SK-N-SH treated with all-trans-retinoic acid at 6 μM for 48 hours (cell line): ENCODE measurements around the gene GAREM1.

Source experiments
- ATAC-seq: fragments of 200-7000 bp; cut with Tn5 transposase; 3 replicates; pipeline ENCODE4 v1.9.1; 2020; ENCODE audit warnings: mild to moderate bottlenecking, moderate library complexity
- BACH2 ChIP-seq: fragments of 250-450 bp; sonication (Bioruptor Pico); IDR thresholded peaks from 2 replicates; pipeline ENCODE4 v1.9.0; 2021; ENCODE audit warnings: mild to moderate bottlenecking, borderline replicate concordance
- CSDC2 ChIP-seq: fragments of 250-450 bp; sonication (Bioruptor Pico); IDR thresholded peaks from 2 replicates; pipeline ENCODE4 v1.5.0; 2020; ENCODE audit warnings: mild to moderate bottlenecking, moderate library complexity
- ESRRG ChIP-seq: fragments of 250-450 bp; sonication (Bioruptor Pico); IDR thresholded peaks from 2 replicates; pipeline ENCODE4 v1.6.1; 2021; ENCODE audit warnings: mild to moderate bottlenecking
- GLIS3 ChIP-seq: fragments of 250-450 bp; sonication (Bioruptor Pico); IDR thresholded peaks from 2 replicates; pipeline ENCODE4 v1.5.0; 2020; ENCODE audit warnings: mild to moderate bottlenecking, moderate library complexity
- ISL1 ChIP-seq: fragments of 250-450 bp; sonication (Bioruptor Pico); IDR thresholded peaks from 2 replicates; pipeline ENCODE4 v2.1.2; 2022; ENCODE audit warnings: mild to moderate bottlenecking, moderate library complexity
- OSR1 ChIP-seq: fragments of 250-450 bp; sonication (Bioruptor Pico); IDR thresholded peaks from 2 replicates; pipeline ENCODE4 v1.8.0; 2022; ENCODE audit warnings: moderate library complexity, mild to moderate bottlenecking, inconsistent platforms
- PPARA ChIP-seq: fragments of 250-450 bp; sonication (Bioruptor Pico); IDR thresholded peaks from 2 replicates; pipeline ENCODE4 v1.5.0; 2020; ENCODE audit warnings: mild to moderate bottlenecking, borderline replicate concordance
- RARB ChIP-seq: fragments of 250-450 bp; sonication (Bioruptor Pico); IDR thresholded peaks from 2 replicates; pipeline ENCODE4 v1.8.0; 2021; ENCODE audit warnings: mild to moderate bottlenecking, moderate library complexity
- SNAI2 ChIP-seq: fragments of 250-450 bp; sonication (Bioruptor Pico); IDR thresholded peaks from 2 replicates; pipeline ENCODE4 v1.5.0; 2020; ENCODE audit warnings: mild to moderate bottlenecking, moderate library complexity
- TCF4 ChIP-seq: fragments of 250-450 bp; sonication (Bioruptor Pico); IDR thresholded peaks from 2 replicates; pipeline ENCODE4 v1.8.0; 2021; ENCODE audit warnings: mild to moderate bottlenecking, moderate library complexity, borderline replicate concordance
- ZC3H10 ChIP-seq: fragments of 250-450 bp; sonication (Bioruptor Pico); IDR thresholded peaks from 2 replicates; pipeline ENCODE4 v1.5.1; 2021; ENCODE audit warnings: mild to moderate bottlenecking, moderate library complexity
- ZFP3 ChIP-seq: fragments of 250-450 bp; sonication (Bioruptor Pico); IDR thresholded peaks from 2 replicates; pipeline ENCODE4 v1.5.0; 2020; ENCODE audit warnings: mild to moderate bottlenecking, moderate library complexity
- ZFP30 ChIP-seq: fragments of 450-650 bp; formaldehyde crosslinking; IDR thresholded peaks from 2 replicates; pipeline ENCODE4 v1.5.0; 2022; ENCODE audit warnings: mild to moderate bottlenecking, moderate library complexity
- ZNF565 ChIP-seq: fragments of 450-650 bp; formaldehyde crosslinking; conservative IDR thresholded peaks from 2 replicates; pipeline ENCODE4 v1.5.0; 2020; ENCODE audit warnings: low read depth, mild to moderate bottlenecking, moderate library complexity
- ZNF70 ChIP-seq: fragments of 450-650 bp; formaldehyde crosslinking; IDR thresholded peaks from 2 replicates; pipeline ENCODE4 v1.5.0; 2020; ENCODE audit warnings: mild to moderate bottlenecking, moderate library complexity
- TF ChIP-seq, protein P1 (sequence below): fragments of 250-450 bp; sonication (Bioruptor Pico); IDR thresholded peaks from 2 replicates; pipeline ENCODE4 v1.5.1; 2020; ENCODE audit warnings: low read depth, mild to moderate bottlenecking, moderate library complexity
- TF ChIP-seq, protein P2 (sequence below): fragments of 250-450 bp; sonication (Bioruptor Pico); IDR thresholded peaks from 2 replicates; pipeline ENCODE4 v1.5.0; 2020; ENCODE audit warnings: mild to moderate bottlenecking, moderate library complexity
- TF ChIP-seq, protein P3 (sequence below): fragments of 250-450 bp; sonication (Bioruptor Pico); IDR thresholded peaks from 2 replicates; pipeline ENCODE4 v1.5.1; 2021; ENCODE audit warnings: mild to moderate bottlenecking, moderate library complexity
- TF ChIP-seq, protein P4 (sequence below): fragments of 250-450 bp; sonication (Bioruptor Pico); IDR thresholded peaks from 2 replicates; pipeline ENCODE4 v1.8.0; 2021; ENCODE audit warnings: low read depth, mild to moderate bottlenecking, moderate library complexity, borderline replicate concordance
- TF ChIP-seq, protein P5 (sequence below): fragments of 250-450 bp; sonication (Bioruptor Pico); IDR thresholded peaks from 2 replicates; pipeline ENCODE4 v1.8.0; 2020; ENCODE audit warnings: mild to moderate bottlenecking, moderate library complexity, borderline replicate concordance

Gene GAREM1

DNA sequence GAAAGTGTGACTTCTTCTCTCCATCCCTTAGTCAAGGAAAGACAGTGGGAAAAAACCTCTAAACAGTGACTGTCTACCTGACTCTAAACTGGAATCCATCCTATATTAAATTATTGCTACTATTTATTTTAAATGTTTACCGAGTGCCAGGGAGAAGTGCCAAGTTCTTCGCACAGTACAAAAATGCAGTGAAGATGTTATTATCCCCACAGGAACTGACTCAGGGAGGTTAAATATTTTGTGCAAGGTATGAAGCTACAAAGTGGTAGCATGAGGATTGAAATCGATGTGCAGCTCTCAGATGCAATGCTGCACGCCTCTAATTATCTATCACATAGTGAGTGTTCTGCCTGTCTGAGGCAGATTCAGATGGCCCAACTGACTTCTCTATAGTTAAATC, 189.8 kb downstream of the GAREM1 start:
- no peak for ATAC-seq
- TF ChIP-seq ESRRG (CRISPR knock-in tag) (no peak), ZC3H10 (CRISPR knock-in tag) (no peak)
- TF ChIP-seq, protein P1, sequence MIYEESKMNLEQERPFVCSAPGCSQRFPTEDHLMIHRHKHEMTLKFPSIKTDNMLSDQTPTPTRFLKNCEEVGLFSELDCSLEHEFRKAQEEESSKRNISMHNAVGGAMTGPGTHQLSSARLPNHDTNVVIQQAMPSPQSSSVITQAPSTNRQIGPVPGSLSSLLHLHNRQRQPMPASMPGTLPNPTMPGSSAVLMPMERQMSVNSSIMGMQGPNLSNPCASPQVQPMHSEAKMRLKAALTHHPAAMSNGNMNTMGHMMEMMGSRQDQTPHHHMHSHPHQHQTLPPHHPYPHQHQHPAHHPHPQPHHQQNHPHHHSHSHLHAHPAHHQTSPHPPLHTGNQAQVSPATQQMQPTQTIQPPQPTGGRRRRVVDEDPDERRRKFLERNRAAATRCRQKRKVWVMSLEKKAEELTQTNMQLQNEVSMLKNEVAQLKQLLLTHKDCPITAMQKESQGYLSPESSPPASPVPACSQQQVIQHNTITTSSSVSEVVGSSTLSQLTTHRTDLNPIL = no peak
- TF ChIP-seq, protein P2, sequence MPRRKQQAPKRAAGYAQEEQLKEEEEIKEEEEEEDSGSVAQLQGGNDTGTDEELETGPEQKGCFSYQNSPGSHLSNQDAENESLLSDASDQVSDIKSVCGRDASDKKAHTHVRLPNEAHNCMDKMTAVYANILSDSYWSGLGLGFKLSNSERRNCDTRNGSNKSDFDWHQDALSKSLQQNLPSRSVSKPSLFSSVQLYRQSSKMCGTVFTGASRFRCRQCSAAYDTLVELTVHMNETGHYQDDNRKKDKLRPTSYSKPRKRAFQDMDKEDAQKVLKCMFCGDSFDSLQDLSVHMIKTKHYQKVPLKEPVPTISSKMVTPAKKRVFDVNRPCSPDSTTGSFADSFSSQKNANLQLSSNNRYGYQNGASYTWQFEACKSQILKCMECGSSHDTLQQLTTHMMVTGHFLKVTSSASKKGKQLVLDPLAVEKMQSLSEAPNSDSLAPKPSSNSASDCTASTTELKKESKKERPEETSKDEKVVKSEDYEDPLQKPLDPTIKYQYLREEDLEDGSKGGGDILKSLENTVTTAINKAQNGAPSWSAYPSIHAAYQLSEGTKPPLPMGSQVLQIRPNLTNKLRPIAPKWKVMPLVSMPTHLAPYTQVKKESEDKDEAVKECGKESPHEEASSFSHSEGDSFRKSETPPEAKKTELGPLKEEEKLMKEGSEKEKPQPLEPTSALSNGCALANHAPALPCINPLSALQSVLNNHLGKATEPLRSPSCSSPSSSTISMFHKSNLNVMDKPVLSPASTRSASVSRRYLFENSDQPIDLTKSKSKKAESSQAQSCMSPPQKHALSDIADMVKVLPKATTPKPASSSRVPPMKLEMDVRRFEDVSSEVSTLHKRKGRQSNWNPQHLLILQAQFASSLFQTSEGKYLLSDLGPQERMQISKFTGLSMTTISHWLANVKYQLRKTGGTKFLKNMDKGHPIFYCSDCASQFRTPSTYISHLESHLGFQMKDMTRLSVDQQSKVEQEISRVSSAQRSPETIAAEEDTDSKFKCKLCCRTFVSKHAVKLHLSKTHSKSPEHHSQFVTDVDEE (CRISPR knock-in tag) = no peak

DNA sequence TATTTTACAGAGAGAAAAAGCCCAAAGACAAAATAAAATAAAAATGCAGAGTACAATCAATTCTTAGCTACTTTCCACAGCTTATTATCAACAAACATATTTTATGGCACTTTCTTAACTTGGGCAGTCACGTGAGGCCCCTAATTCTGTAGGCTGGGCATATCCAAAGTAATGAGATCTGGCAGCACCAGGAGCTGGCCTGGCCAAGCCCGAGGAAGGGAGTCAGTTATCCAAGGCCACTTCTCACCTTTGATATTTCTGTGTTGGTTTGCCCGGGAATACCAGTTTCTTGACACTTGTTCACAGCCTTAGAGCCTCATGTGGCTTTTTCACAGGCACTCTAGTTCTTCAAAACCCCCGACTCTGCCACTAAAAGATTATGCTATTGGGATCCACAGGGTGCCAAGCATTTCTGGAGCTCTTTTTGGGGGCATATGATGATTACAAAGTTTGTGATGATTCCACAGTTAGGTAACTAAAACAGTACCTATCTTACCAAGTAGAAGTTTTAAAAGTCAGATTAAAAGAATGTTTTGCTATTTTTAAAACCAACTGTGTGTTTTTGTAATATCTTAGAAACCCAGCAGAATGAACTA, 190.4 kb downstream of the GAREM1 start:
- ATAC-seq = no peak

More for the DNA sequence above, 190.4 kb downstream of the GAREM1 start:
- TF ChIP-seq, protein P3, sequence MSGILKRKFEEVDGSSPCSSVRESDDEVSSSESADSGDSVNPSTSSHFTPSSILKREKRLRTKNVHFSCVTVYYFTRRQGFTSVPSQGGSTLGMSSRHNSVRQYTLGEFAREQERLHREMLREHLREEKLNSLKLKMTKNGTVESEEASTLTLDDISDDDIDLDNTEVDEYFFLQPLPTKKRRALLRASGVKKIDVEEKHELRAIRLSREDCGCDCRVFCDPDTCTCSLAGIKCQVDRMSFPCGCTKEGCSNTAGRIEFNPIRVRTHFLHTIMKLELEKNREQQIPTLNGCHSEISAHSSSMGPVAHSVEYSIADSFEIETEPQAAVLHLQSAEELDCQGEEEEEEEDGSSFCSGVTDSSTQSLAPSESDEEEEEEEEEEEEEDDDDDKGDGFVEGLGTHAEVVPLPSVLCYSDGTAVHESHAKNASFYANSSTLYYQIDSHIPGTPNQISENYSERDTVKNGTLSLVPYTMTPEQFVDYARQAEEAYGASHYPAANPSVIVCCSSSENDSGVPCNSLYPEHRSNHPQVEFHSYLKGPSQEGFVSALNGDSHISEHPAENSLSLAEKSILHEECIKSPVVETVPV (CRISPR knock-in tag) = no peak
- TF ChIP-seq ZNF565 (no peak), ZFP3 (CRISPR knock-in tag) (no peak), ZNF70 (CRISPR knock-in tag) (no peak), SNAI2 (no peak), RARB (CRISPR knock-in tag) (no peak), ESRRG (CRISPR knock-in tag) (no peak), ISL1 (CRISPR knock-in tag) (no peak), CSDC2 (CRISPR knock-in tag) (no peak), BACH2 (CRISPR knock-in tag) (no peak), PPARA (no peak), TCF4 (no peak), OSR1 (CRISPR knock-in tag) (no peak), ZFP30 (CRISPR knock-in tag) (no peak), GLIS3 (CRISPR knock-in tag) (no peak)
- TF ChIP-seq, protein P4, sequence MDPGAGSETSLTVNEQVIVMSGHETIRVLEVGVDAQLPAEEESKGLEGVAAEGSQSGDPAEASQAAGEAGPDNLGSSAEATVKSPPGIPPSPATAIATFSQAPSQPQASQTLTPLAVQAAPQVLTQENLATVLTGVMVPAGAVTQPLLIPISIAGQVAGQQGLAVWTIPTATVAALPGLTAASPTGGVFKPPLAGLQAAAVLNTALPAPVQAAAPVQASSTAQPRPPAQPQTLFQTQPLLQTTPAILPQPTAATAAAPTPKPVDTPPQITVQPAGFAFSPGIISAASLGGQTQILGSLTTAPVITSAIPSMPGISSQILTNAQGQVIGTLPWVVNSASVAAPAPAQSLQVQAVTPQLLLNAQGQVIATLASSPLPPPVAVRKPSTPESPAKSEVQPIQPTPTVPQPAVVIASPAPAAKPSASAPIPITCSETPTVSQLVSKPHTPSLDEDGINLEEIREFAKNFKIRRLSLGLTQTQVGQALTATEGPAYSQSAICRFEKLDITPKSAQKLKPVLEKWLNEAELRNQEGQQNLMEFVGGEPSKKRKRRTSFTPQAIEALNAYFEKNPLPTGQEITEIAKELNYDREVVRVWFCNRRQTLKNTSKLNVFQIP (CRISPR knock-in tag) = no peak
- TF ChIP-seq, protein P5, sequence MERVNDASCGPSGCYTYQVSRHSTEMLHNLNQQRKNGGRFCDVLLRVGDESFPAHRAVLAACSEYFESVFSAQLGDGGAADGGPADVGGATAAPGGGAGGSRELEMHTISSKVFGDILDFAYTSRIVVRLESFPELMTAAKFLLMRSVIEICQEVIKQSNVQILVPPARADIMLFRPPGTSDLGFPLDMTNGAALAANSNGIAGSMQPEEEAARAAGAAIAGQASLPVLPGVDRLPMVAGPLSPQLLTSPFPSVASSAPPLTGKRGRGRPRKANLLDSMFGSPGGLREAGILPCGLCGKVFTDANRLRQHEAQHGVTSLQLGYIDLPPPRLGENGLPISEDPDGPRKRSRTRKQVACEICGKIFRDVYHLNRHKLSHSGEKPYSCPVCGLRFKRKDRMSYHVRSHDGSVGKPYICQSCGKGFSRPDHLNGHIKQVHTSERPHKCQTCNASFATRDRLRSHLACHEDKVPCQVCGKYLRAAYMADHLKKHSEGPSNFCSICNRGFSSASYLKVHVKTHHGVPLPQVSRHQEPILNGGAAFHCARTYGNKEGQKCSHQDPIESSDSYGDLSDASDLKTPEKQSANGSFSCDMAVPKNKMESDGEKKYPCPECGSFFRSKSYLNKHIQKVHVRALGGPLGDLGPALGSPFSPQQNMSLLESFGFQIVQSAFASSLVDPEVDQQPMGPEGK = no peak
- TF ChIP-seq, protein P1 = no peak
- TF ChIP-seq, protein P2 (CRISPR knock-in tag) = no peak
